Smooth muscle cell (in vitro differentiated cells): Measurements from ENCODE around the gene SMAP2. TPM values are rescaled to one million over a fixed set of nuclear protein-coding genes. Genes with fewer than 3 reads are reported as not detected.

Experiments
- DNase-seq: peaks from one replicate; lab custom pipeline; 2025; ENCODE audit not compliant: unreplicated experiment; lab: John Stamatoyannopoulos, UW
- H2AFZ ChIP-seq: fragments of 200-600 bp; sonication (generic); 2 replicates; pipeline ENCODE4 v1.6.0; 2016; ENCODE audit warnings: antibody characterized with exemption, low read depth, mild to moderate bottlenecking
- H3F3A ChIP-seq: fragments of 200-600 bp; sonication (generic); 2 replicates; pipeline ENCODE4 v1.6.0; 2017; ENCODE audit warnings: antibody characterized with exemption, low read depth
- H3K27ac ChIP-seq: fragments of 200-600 bp; sonication (generic); 2 replicates; pipeline ENCODE4 v1.5.1; 2016; ENCODE audit warnings: low read depth, mild to moderate bottlenecking
- H3K27me3 ChIP-seq: fragments of 200-600 bp; sonication (generic); 2 replicates; pipeline ENCODE4 v1.6.1; 2016; ENCODE audit warnings: low read depth, mild to moderate bottlenecking
- H3K36me3 ChIP-seq: fragments of 200-600 bp; sonication (generic); 2 replicates; pipeline ENCODE4 v1.5.1; 2016; ENCODE audit warnings: low read depth
- H3K4me1 ChIP-seq: fragments of 200-600 bp; sonication (generic); 2 replicates; pipeline ENCODE4 v1.5.1; 2016; ENCODE audit warnings: low read depth
- H3K4me2 ChIP-seq: fragments of 200-600 bp; sonication (generic); 2 replicates; pipeline ENCODE4 v1.6.0; 2016; ENCODE audit warnings: mild to moderate bottlenecking
- H3K4me3 ChIP-seq: fragments of 200-600 bp; sonication (generic); 2 replicates; pipeline ENCODE4 v1.5.1; 2016; ENCODE audit warnings: mild to moderate bottlenecking
- H3K79me2 ChIP-seq: fragments of 200-600 bp; sonication (generic); 2 replicates; pipeline ENCODE4 v1.6.0; 2016; ENCODE audit warnings: low read depth, mild to moderate bottlenecking
- H3K9ac ChIP-seq: fragments of 200-600 bp; sonication (generic); 2 replicates; pipeline ENCODE4 v1.6.0; 2016; ENCODE audit warnings: low read depth
- H3K9me3 ChIP-seq: fragments of 200-600 bp; sonication (generic); replicated peaks from 2 replicates; pipeline ENCODE4 v1.5.1; 2016; ENCODE audit warnings: low read depth
- H4K20me1 ChIP-seq: fragments of 200-600 bp; sonication (generic); 2 replicates; pipeline ENCODE4 v1.6.0; 2016; ENCODE audit warnings: low read depth
- CTCF ChIP-seq: fragments of 200-600 bp; sonication (generic); IDR thresholded peaks from 2 replicates; pipeline ENCODE4 v1.5.1; 2017; ENCODE audit warnings: borderline replicate concordance, mild to moderate bottlenecking, antibody characterized with exemption; ENCODE audit not compliant: insufficient read depth, poor library complexity, severe bottlenecking
- WGBS: methylation state at CpG from one replicate; pipeline ENCODE4 v1.1.7; 2016; ENCODE audit warnings: low lambda C conversion rate; 5-methylcytosine and 5-hydroxymethylcytosine counted together
- polyA plus RNA-seq: library from polyadenylated mRNA; unstranded; fragments of >200 nt; fragmentation: Nextera tagmentation; extraction: Ambion mirVana; gene quantifications from 2 replicates; pipeline ENCODE4 v1.2.1, GENCODE V29; 2016
- total RNA-seq: library from RNA; depleted of rRNA; stranded (reverse); fragments of >200 nt; gene quantifications from 2 replicates; pipeline ENCODE4 v1.2.3, GENCODE V29; 2014

SMAP2 gene
- total and polyA plus RNA-seq, 2 experiments from 2014 or later, result 18.4 to 29.7 TPM

GRCh38 chr1:40352126-40352525, 21.4 kb upstream of the SMAP2 start:
- Histone ChIP-seq H3K9ac (no peak overlapping the region), H3K27ac (no peak overlapping the region), H3F3A (no peaks in the 10 kb centered on the region), H3K4me1 (no peaks in the 10 kb centered on the region), H2AFZ (no peak overlapping the region), H3K4me3 (no peak overlapping the region), H3K79me2 (no peaks in the 10 kb centered on the region), H3K4me2 (no peak overlapping the region), H4K20me1 (no peaks in the 10 kb centered on the region), H3K27me3 (no peaks in the 10 kb centered on the region), H3K9me3 (no peaks in the 10 kb centered on the region), H3K36me3 (no peaks in the 10 kb centered on the region)
- 91% methylated on average over 3 of the region's 3 CpGs for WGBS
- no peak for DNase-seq
- TF ChIP-seq CTCF, result no peak

GRCh38 chr1:40353082-40353481, 20.4 kb upstream of the SMAP2 start:
- Histone ChIP-seq H3F3A (no peaks in the 10 kb centered on the region), H3K9ac (no peak overlapping the region), H2AFZ (no peak overlapping the region), H3K4me2 (no peak overlapping the region), H3K4me1 (no peaks in the 10 kb centered on the region), H3K36me3 (no peaks in the 10 kb centered on the region), H3K9me3 (peaks cover 5% of the 10 kb centered on the region), H3K27me3 (no peaks in the 10 kb centered on the region), H3K4me3 (no peak overlapping the region), H4K20me1 (no peaks in the 10 kb centered on the region), H3K79me2 (no peaks in the 10 kb centered on the region), H3K27ac (no peak overlapping the region)
- DNase-seq, result no peak
- 93% methylated on average over 3 of the region's 3 CpGs for WGBS
- TF ChIP-seq CTCF, result no peak

GRCh38 chr1:40357625-40358024, 15.9 kb upstream of the SMAP2 start:
- Histone ChIP-seq H3K4me2 (no peak overlapping the region), H3K9ac (no peak overlapping the region), H3K27ac (no peak overlapping the region), H3K4me3 (no peak overlapping the region), H3K9me3 (peaks cover 16% of the 10 kb centered on the region), H3K27me3 (no peaks in the 10 kb centered on the region), H3K79me2 (no peaks in the 10 kb centered on the region), H3K36me3 (no peaks in the 10 kb centered on the region), H3F3A (no peaks in the 10 kb centered on the region), H3K4me1 (no peaks in the 10 kb centered on the region), H4K20me1 (no peaks in the 10 kb centered on the region), H2AFZ (no peak overlapping the region)
- DNase-seq, result no peak
- no peak for TF ChIP-seq CTCF

- DNase-seq, result no peak
- Histone ChIP-seq H3K9me3 (peaks cover 16% of the 10 kb centered on the region), H3K9ac (no peak overlapping the region), H3K4me1 (no peaks in the 10 kb centered on the region), H3K4me2 (no peak overlapping the region), H3K27me3 (no peaks in the 10 kb centered on the region), H3K36me3 (no peaks in the 10 kb centered on the region), H4K20me1 (no peaks in the 10 kb centered on the region), H3K4me3 (no peak overlapping the region), H3F3A (no peaks in the 10 kb centered on the region), H3K79me2 (no peaks in the 10 kb centered on the region), H2AFZ (no peak overlapping the region), H3K27ac (no peak overlapping the region)
- no peak for TF ChIP-seq CTCF
Measured at GRCh38 chr1:40360631-40361030, 12.9 kb upstream of the SMAP2 start.
